ENCODE data around the gene DNAAF3.

DNAAF3 gene

DNA sequence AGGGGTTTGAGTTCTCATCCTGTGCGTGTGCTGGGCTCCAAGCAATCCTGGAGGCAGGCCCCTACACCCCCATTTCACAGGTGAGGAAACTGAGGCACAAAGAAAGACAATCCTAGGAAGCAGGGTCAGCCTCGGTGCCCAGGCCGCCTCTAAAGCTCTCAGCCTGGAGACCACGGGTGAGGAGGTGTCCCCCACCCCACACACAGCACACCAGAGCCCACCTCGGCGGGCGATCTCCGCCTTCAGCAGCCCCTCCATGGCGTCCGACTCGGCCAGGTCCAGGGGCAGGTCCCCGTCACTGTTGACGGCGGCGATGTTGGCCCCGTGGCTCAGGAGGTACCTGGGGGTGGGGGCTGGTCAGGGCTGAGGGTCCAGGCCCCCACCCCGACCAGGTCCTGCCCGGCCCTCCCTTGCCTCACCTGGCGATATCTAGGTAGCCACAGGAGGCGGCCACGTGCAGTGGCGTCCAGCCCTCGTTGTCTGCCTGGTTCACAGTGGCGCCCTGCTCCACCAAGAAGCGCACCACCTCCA is 54.1 kb downstream of the DNAAF3 start:
- Histone ChIP-seq H3K27me3 (no peaks in the 10 kb centered on the region), H3K36me3 (peaks cover 59% of the 10 kb centered on the region), H3K9me3 (no peaks in the 10 kb centered on the region), H4K20me1 (peaks cover 95% of the 10 kb centered on the region), H3K27ac (no peak overlapping the region), H3K9ac (no peak overlapping the region), H3K4me3 (no peak overlapping the region), H3K4me1 (peaks cover 33% of the 10 kb centered on the region), H3K4me2 (no peak overlapping the region)
- TF ChIP-seq Cebpa-rat (IDR thresholded peaks at IDR 0.05): no peak

DNA sequence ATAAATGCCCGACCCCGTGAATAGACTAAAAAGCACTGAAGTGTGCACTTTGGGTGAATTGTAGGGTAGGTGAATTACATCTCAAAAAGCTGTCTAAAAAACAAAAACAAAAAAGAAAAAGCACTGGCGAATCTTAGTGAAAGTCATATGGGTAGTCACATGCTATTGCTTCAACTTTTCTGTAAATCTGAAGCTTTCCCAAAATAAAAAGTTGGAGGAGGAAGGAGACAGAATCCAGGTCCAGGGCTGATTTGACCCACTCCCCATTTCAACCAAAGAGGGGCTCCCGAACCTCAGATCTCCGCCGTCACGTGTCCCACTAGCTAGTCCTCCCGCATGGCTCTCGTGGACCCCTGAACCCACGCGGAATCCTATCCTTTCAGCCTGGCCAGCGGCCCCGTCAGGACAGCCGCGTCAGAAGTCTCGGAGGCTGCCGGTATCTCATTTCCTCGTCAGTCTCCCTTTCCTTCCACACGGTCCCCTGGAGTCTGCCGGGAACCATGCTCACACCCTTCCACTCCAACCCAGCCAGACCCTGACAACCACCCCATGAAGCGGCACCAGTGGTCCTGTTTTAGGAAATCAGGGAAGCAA is 55.1 kb downstream of the DNAAF3 start:
- H3K27me3 ChIP-seq: no peaks in the 10 kb centered on the region
- H3K4me2 ChIP-seq: no peak overlapping the region
- H3K9me3 ChIP-seq: no peaks in the 10 kb centered on the region
- H3K4me3 ChIP-seq: no peak overlapping the region
- peaks cover 96% of the 10 kb centered on the region for H4K20me1 ChIP-seq
- no peak overlapping the region for H3K27ac ChIP-seq
- TF ChIP-seq Cebpa-rat (IDR thresholded peaks at IDR 0.05): no peak
- H3K36me3 ChIP-seq: peaks cover 68% of the 10 kb centered on the region
- peaks cover 33% of the 10 kb centered on the region for H3K4me1 ChIP-seq
- H3K9ac ChIP-seq: no peak overlapping the region

DNA sequence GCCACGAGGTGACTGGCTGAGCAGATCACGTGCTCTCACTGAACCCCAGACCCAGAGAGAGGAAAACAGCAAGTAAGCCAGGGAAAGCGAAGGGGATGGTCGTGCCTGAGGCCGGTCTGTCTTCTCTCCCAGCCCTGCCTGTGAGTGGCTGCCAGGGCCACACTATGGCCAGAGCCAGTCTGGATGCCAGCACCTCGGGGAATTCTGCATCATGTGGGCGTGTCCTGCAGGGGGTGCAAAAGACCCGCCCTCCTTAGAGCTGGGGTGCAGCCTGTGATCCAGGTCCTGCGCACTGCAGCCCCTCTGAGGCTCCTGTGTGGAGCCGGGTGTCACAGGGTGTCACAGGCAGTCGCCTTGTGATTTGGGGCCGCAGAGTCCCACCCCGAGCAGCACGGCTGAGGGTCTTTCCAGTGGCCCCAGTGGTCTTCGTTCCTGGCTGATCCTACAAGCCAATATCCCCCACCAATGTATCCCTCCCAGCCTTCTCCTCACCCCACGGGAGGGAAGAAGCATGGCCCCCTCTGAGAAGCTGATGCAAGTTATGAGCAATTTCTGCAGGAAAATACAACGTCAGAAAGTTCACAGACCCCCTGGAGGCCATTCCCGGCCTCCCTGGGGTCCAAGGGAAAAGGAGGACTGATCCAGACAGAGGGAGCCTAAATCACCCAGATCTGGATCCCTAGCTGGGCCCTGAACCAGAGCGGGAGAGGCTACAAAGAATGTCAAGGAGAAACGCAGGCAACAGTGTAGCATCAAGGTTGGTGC is 56.7 kb downstream of the DNAAF3 start:
- H3K27ac ChIP-seq: no peak overlapping the region
- no peak overlapping the region for H3K4me3 ChIP-seq
- no peak overlapping the region for H3K9ac ChIP-seq
- no peak for TF ChIP-seq Cebpa-rat (IDR thresholded peaks at IDR 0.05)
- peaks cover 20% of the 10 kb centered on the region for H3K4me1 ChIP-seq
- no peaks in the 10 kb centered on the region for H3K27me3 ChIP-seq
- H3K4me2 ChIP-seq: no peak overlapping the region
- peaks cover 96% of the 10 kb centered on the region for H4K20me1 ChIP-seq
- H3K9me3 ChIP-seq: no peaks in the 10 kb centered on the region
- peaks cover 85% of the 10 kb centered on the region for H3K36me3 ChIP-seq
